GM12878 (cell line): ENCODE measurements around the gene MAP4K2.

ENCODE experiments used
- CBFB ChIP-seq: IDR thresholded peaks from 2 replicates; pipeline ENCODE4 v1.6.1; 2016; ENCODE audit warnings: antibody characterized with exemption, low read depth
- CTCF ChIP-seq, 3 experiments: IDR thresholded peaks in 2 of 3; conservative IDR thresholded peaks in 1 of 3; 2 replicates each; pipeline ENCODE4 v1.5.1; 2011; ENCODE audit warnings: low read depth in 3 of 3, low read length in 3 of 3, mild to moderate bottlenecking in 3 of 3, control low read depth in 2 of 3, moderate library complexity in 2 of 3, inconsistent platforms in 1 of 3, mixed read lengths in 1 of 3; ENCODE audit not compliant: control insufficient read depth in 2 of 3, insufficient read depth in 1 of 3; ENCODE audit errors: extremely low read depth in 1 of 3
- EZH2 ChIP-seq: IDR thresholded peaks from 2 replicates; pipeline ENCODE4 v1.6.1; 2012; ENCODE audit warnings: low read depth, mild to moderate bottlenecking, control low read depth, inconsistent platforms, low read length, borderline replicate concordance; ENCODE audit not compliant: control insufficient read depth
- PAX8 ChIP-seq: fragments of 450-650 bp; IDR thresholded peaks from 2 replicates; pipeline ENCODE4 v1.6.1; 2017; ENCODE audit warnings: mild to moderate bottlenecking, moderate library complexity
- POLR2A ChIP-seq: IDR thresholded peaks from 2 replicates; pipeline ENCODE4 v1.6.1; 2011; ENCODE audit warnings: low read depth, mild to moderate bottlenecking, low read length
- REST ChIP-seq: IDR thresholded peaks from 2 replicates; pipeline ENCODE4 v1.6.1; 2012; ENCODE audit warnings: mild to moderate bottlenecking, low read depth, low read length
- USF2 ChIP-seq: IDR thresholded peaks from 2 replicates; pipeline ENCODE4 v1.6.1; 2011; ENCODE audit warnings: low read depth, low read length, improper control_type of control experiment, borderline replicate concordance

- no peak for TF ChIP-seq CTCF (IDR thresholded peaks at IDR 0.05 in 2 of 3, conservative IDR thresholded peaks at IDR 0.05 in 1 of 3; ENCODE audit: control insufficient read depth in 2 of 3, extremely low read depth in 1 of 3, insufficient read depth in 1 of 3, low read depth in 3 of 3, low read length in 3 of 3)
- TF ChIP-seq REST, result no peak
- no peak for TF ChIP-seq POLR2A
- no peak for TF ChIP-seq EZH2
- no peak for TF ChIP-seq USF2
- TF ChIP-seq PAX8, result no peak
- TF ChIP-seq CBFB, result no peak
Measured at GRCh38 chr11:64752175-64752970, 50.6 kb downstream of the MAP4K2 start.
